Left ventricle myocardium inferior (tissue), 1 donor: ENCODE data around the gene NUF2. TPM values are rescaled to one million over a fixed set of nuclear protein-coding genes. Genes with fewer than 3 reads are reported as not detected.

Source experiments
- DNase-seq: peaks from one replicate; pipeline ENCODE4 v3.0.0-alpha.2; 2020
- H3K27ac ChIP-seq: fragments of 200-600 bp; replicated peaks from 2 replicates; pipeline ENCODE4 v1.8.0; 2021
- H3K27me3 ChIP-seq: fragments of 200-600 bp; 2 replicates; pipeline ENCODE4 v1.8.0; 2021; ENCODE audit warnings: low read depth
- H3K36me3 ChIP-seq: fragments of 200-600 bp; 2 replicates; pipeline ENCODE4 v1.8.0; 2021
- H3K4me1 ChIP-seq: fragments of 200-600 bp; 2 replicates; pipeline ENCODE4 v1.8.0; 2021
- H3K4me3 ChIP-seq: fragments of 200-600 bp; 2 replicates; pipeline ENCODE4 v1.8.0; 2021; ENCODE audit warnings: mild to moderate bottlenecking, moderate library complexity
- H3K9me3 ChIP-seq: fragments of 200-600 bp; replicated peaks from 2 replicates; pipeline ENCODE4 v1.8.0; 2021
- intact Hi-C: fragments of 100-400 bp; cut with micrococcal nuclease; formaldehyde crosslinking; loops from one replicate; pipeline ENCODE4 v1.11.0; 2022
- total RNA-seq: library from RNA; stranded (reverse); fragmentation: NEBNext Ultra II Directional; extraction: Animal tissue kit (Norgen Biotek cat#: 25700); gene quantifications from one replicate; pipeline ENCODE4 v1.2.1, GENCODE V29; 2021
- TF ChIP-seq, protein P1 (sequence below): fragments of 200-600 bp; IDR thresholded peaks from 2 replicates; pipeline ENCODE4 v1.8.0; 2021; ENCODE audit warnings: antibody characterized with exemption, mild to moderate bottlenecking, borderline replicate concordance
- donor health status: DM: no; HTN: yes; CAD: no; lungs with severe emphysema.

Gene NUF2
- total RNA-seq, 1 donor from 2014 or later = 1.0 TPM

- DNase-seq = no peak
Observed at GRCh38 chr1:163388970-163389369, 67.2 kb downstream of the NUF2 start.

GRCh38 chr1:163395790-163396189 lies 74.0 kb downstream of the NUF2 start:
- Histone ChIP-seq H3K4me1 (no peaks in the 10 kb centered on the region), H3K36me3 (no peaks in the 10 kb centered on the region), H3K4me3 (no peak overlapping the region), H3K27ac (no peak overlapping the region), H3K9me3 (no peaks in the 10 kb centered on the region), H3K27me3 (peaks cover 11% of the 10 kb centered on the region)
- TF ChIP-seq, protein P1, sequence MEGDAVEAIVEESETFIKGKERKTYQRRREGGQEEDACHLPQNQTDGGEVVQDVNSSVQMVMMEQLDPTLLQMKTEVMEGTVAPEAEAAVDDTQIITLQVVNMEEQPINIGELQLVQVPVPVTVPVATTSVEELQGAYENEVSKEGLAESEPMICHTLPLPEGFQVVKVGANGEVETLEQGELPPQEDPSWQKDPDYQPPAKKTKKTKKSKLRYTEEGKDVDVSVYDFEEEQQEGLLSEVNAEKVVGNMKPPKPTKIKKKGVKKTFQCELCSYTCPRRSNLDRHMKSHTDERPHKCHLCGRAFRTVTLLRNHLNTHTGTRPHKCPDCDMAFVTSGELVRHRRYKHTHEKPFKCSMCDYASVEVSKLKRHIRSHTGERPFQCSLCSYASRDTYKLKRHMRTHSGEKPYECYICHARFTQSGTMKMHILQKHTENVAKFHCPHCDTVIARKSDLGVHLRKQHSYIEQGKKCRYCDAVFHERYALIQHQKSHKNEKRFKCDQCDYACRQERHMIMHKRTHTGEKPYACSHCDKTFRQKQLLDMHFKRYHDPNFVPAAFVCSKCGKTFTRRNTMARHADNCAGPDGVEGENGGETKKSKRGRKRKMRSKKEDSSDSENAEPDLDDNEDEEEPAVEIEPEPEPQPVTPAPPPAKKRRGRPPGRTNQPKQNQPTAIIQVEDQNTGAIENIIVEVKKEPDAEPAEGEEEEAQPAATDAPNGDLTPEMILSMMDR = no peak
- no peak for DNase-seq
- intact Hi-C loops = no loop called here

More at GRCh38 chr1:163388970-163389369, 67.2 kb downstream of the NUF2 start:
- Histone ChIP-seq H3K4me1 (no peaks in the 10 kb centered on the region), H3K9me3 (no peaks in the 10 kb centered on the region), H3K4me3 (no peak overlapping the region), H3K36me3 (no peaks in the 10 kb centered on the region), H3K27ac (no peak overlapping the region), H3K27me3 (peaks cover 28% of the 10 kb centered on the region)
- TF ChIP-seq, protein P1 = no peak
- intact Hi-C loops = no loop called here

DNA sequence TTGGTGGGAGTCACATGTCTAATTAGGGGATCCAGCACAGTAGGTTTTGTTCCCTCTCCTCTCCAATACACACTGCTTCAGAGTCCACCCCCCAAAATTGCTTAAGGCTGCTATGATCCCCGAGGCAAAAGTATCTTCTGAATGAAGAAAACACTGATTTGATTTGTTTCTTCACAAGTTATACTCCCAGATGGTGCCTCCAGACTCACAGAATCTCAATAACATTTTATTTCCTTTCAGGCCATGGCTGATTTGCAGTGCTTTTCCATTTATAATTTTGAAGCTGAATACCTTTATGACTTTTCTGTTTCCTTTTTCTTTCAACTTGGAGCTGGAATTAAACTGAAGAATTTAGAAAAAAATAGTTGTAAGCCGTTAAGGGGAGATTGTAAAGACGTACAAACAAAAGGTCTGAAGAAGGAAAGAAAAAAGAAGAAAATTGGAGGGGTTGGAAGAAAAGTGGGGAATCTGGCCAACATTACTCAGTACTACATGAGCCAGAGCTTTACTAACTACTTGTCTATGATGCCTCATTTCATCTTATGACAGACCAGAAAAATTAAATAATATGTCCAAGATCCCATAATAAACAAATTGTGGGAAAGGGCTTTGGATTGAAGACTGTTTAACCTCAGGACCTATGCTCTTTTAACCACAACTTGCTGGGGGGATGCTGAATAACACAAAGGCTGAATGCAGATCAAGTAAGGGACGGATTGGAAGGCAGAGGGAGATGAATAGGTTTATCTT lies 75.9 kb downstream of the NUF2 start:
- intact Hi-C loops = no loop called here
- Histone ChIP-seq H3K9me3 (no peaks in the 10 kb centered on the region), H3K36me3 (no peaks in the 10 kb centered on the region), H3K4me1 (no peaks in the 10 kb centered on the region), H3K27ac (no peak overlapping the region), H3K4me3 (no peak overlapping the region), H3K27me3 (peaks cover 16% of the 10 kb centered on the region)
- TF ChIP-seq, protein P1 = no peak
- DNase-seq = no peak

GRCh38 chr1:163399001-163399400 lies 77.2 kb downstream of the NUF2 start:
- Histone ChIP-seq H3K27ac (no peak overlapping the region), H3K4me3 (no peak overlapping the region), H3K27me3 (peaks cover 7% of the 10 kb centered on the region), H3K36me3 (no peaks in the 10 kb centered on the region), H3K4me1 (no peaks in the 10 kb centered on the region), H3K9me3 (no peaks in the 10 kb centered on the region)
- TF ChIP-seq, protein P1 = no peak
- intact Hi-C loops = no loop called here
- DNase-seq = no peak

DNA sequence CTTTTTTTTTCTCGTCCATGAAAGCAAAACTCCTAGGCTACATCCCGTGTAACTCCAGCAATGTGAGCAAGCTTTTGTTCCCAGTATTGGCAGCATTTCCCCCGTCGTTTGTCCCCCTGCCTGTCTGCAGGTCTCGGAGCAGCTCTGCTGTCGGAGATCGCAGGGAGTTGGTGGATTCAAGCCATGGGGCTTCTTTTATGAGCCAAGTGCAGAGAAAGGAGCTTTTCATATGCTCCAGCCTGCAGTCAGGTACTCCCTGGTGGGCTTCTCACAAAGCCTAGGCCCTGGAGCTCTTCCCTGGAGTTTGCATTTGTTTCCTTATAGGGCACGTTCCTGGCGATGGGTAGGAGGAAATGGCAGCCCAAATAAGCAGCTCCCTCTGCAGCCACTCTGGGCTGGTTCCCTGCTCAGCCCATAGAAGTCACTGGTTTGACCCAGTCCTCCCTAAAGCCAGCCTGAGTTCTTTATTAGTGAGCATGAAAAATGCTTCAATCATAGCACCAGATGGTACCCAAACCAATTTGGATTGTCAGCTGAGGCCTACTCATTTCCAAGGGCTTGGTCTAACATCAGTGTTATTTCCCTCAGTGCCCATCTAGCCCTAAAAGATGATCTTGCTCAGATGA lies 78.3 kb downstream of the NUF2 start:
- H3K27ac ChIP-seq = no peak overlapping the region
- intact Hi-C loops = no loop called here

More for the DNA sequence above, 78.3 kb downstream of the NUF2 start:
- H3K4me1 ChIP-seq = no peaks in the 10 kb centered on the region
- no peaks in the 10 kb centered on the region for H3K36me3 ChIP-seq
- no peak for DNase-seq
- no peaks in the 10 kb centered on the region for H3K9me3 ChIP-seq
- H3K4me3 ChIP-seq = no peak overlapping the region
- TF ChIP-seq, protein P1 = no peak
- peaks cover 7% of the 10 kb centered on the region for H3K27me3 ChIP-seq
